Amniotic stem cell (primary cell): ENCODE data around the gene TPP2.

Experiments
- DNase-seq: peaks from one replicate; lab custom pipeline; 2025; lab: John Stamatoyannopoulos, UW

TPP2 gene

DNA sequence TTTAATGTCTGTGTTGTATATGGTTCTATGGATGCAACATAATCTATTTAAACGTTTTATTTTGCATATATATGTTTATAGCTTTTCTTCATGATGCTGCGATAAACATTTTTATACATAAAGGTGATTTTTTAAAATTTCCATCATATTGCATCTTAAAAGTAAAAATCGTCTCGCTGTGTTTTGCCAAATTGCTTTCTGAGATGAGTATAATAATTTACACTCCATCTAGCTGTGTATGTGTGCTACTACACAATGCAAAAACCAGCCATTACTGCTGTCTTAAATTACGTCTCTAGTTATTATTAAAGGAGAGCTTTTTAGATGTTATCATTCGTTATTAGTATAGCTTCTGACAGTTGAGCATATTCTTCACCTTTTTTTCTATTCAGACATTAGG lies 60.8 kb downstream of the TPP2 start:
- DNase-seq = no peak

DNA sequence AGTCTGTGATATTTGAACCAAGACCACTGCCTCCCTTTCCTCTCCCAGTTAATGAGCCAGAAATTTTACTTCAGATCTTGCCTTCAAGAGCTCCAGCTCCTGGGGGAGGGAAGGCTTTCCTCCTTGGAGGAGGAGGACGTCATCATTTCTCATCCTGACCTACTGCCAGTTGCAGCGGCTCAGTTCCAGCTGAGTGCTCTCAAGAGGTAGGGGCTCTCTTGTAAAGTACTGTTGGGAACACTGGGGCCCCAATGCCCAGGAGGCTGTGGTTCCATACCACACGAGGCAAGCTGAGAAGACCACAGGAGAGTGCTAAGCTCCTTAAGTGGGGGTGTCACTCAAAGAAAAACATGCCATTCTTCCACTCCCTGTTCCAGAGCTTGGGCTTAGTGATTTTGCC lies 61.9 kb downstream of the TPP2 start:
- no peak for DNase-seq

DNA sequence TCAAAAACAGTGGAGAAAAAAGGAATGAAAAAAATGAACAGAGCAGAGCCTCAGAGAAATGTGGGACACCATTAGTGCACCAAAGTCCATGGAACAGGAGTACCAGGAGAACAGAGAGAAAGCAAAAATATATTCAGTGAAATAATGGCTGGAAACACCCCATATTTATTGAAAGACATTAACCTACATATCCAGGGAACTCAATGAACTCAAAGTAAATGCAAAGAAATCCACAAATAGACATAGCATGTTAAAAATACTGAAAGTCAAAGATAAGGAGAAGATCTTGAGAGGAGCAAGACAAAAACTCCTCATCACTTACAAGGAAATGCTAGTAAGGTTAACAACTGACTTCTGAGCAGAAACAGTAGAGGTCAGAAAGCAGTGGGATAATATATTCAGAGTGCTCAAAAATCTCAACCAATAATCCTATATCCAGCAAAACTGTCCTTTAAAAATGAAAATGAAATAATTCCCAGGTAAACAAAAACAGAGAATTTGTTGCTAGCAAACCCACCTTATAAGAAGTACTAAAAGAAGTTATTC lies 62.5 kb downstream of the TPP2 start:
- DNase-seq = no peak

DNA sequence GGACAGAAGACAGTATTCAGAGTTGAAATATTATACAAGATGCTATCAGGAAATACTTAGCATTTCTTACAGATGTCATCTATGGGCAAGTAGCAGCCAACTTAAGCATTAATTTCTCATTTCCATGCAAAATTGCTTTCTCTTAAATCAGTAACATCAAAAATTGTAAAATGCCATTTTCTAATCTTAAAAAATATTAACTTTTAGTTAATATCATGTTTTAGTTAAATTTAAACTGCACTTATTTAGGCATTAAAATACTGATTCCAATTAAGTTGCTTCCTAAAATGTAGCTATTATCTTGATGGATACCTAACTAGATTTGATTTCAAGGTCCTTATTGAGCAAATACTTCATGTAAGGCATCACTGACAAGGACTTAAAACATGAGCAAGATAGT lies 70.2 kb downstream of the TPP2 start:
- DNase-seq = no peak

DNA sequence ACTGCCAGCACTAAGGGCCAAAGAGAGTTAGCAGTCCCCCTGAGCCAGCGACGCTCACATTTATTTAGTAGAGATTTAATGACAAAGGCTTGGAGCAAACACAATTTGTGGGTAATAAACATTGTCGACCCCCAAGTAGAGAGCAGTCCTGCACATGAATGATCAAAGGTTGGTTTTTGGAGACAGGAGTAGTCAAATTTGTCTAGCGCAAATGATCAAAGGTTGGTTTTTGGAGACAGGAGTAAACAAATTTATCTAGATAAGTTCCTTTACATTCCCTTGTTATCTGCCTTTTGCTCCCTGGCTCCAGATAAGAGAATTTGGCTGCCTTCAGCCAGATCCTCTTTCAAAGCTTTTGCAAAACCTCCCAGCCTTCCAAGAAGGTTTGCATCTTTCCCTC lies 71.1 kb downstream of the TPP2 start:
- DNase-seq = no peak

DNA sequence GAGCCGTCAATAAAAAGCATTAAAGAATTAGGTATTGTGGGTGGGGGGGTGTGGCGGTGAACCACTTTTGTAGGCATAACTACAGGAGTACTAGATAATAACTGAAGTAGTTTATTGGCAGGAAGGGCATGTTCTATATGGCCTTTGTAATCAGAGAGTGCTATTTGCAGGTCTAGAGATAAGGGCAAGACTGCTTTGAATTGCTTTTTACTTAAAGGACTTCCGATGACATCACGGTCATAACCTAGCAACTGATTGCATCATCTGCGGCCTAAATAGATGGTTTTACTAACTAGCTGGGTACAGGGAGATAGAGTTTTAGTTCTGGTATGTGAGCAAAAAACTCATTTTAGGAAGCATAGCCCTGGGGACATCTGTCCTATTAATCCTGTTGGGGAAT lies 73.3 kb downstream of the TPP2 start:
- no peak for DNase-seq

DNA sequence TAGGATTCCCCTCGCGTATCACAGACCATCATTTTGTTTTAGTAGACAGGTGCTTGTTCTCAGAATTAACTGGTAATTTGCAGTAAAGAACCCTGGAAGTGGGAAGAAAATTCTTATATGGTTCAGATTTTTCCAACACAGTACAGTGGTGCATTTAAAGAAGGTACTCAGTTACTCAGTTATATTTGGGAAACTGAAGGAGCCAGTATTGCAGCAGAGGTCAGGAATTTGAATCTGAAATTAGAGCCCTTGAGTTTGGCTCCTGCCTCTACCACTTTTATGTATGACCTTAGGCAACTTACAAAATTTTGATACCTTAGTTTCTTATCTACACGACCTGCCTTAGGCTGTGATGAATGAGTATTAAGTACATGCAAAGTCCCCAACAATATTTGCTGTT lies 78.3 kb downstream of the TPP2 start:
- no peak for DNase-seq

DNA sequence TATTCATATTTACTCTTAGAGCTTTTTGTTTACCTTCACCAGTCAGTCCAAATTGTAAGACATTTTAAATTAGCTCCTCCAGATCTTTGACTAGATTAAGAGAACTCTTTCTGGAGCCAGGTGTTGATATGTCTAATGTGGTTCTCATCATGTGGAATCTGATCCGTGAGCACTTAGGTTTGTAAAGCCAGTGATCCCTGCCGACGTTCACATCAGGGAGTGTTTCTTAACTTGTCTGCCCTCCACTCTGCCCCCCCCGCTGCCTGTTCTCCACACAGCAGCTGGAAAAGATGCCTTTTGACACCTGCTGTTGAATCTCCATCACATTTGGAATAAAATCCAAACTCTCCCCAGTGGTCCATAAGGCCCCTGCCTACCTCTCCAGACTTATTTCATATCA lies 80.3 kb downstream of the TPP2 start:
- DNase-seq = no peak

DNA sequence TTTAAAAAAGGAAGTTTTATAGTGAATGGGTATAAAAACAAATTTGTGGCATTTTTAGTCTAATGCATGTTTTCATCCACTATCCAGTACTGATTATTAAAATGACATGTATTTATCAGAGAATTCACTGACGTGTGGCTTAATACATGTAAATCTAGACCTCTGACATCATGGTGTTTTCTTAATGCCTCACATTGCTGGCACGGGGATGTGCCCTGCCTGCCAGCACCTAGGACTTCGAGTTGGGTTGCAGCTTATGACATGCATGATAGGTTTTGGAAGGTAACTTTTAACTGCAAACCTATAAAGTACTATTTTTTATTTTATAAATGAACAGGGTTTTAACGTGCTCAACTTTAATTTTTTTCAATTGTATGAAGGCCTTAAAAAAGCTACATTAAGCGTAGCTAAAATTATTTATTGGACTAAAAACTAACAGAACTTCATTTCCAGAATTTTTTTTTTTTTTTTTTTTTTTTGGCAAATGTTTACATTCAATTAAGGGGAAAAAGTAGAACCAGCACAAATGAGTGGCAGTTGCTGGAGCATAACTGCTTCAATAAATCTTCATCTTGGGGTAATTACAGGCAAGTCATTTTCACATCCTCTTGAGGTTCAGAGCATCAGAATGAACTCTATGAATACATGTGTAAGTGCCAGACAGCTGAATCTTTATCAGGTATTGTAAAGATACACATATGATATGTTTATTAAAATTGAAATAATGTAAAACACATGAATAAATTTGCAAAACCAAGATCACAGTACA lies 81.7 kb downstream of the TPP2 start:
- DNase-seq = no peak

DNA sequence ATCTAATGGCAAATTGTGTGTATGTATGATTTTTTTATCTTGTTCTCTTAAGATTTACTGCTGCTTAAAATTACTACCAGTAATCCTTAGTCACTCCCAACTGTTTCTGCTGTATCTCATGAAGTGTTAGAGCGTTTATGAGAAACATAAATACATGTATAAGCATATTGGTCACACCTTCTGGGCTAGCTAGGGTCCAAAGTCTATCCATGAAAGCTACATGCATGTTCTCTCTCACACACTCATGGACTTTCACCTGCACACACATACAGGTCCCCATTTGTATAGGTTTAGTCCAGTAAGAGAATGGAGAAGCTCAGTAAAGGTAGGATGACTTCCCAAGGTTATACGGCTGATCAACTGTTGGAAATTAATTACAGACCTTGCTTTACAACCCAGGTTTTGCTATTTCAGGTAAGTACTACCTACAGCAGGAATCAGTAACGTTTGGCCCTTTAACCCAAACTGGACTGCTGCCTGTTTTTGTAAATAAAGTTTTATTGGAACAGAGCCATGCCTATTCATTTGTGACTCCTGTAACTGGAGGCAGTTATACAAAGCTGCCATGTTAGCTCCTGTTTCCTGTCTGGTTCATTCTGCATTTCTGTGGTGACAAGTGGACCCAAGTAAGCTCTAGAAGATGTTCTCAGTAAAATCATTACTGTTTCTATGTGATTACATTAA lies 82.8 kb downstream of the TPP2 start:
- no peak for DNase-seq

DNA sequence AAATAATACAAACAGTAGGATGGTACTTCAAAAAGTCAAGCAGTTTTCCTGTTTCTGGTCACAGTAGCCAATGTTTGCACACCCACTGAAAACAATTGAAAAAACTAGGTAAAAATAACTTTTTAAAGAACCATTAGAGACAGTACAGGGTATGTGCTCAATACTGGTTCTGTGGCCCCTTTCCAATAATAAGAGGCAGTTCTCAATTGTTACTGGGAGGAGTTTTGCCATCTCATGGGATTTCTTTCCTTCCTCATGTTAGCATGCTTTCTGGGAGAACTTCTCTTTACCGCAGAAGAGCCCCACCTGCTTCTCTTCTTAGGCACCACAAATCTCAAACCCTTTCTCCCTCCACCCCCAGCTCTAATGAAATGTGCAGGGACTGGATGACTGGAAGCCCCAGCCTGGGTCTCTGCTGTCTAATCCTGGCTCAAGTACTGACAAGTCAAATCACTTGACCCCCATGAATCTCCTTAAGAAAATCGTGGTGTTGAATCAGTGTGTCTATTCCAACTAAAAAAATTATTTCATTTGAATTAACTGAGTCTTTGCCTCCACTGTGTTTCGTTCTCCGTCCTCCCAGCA lies 83.4 kb downstream of the TPP2 start:
- no peak for DNase-seq

DNA sequence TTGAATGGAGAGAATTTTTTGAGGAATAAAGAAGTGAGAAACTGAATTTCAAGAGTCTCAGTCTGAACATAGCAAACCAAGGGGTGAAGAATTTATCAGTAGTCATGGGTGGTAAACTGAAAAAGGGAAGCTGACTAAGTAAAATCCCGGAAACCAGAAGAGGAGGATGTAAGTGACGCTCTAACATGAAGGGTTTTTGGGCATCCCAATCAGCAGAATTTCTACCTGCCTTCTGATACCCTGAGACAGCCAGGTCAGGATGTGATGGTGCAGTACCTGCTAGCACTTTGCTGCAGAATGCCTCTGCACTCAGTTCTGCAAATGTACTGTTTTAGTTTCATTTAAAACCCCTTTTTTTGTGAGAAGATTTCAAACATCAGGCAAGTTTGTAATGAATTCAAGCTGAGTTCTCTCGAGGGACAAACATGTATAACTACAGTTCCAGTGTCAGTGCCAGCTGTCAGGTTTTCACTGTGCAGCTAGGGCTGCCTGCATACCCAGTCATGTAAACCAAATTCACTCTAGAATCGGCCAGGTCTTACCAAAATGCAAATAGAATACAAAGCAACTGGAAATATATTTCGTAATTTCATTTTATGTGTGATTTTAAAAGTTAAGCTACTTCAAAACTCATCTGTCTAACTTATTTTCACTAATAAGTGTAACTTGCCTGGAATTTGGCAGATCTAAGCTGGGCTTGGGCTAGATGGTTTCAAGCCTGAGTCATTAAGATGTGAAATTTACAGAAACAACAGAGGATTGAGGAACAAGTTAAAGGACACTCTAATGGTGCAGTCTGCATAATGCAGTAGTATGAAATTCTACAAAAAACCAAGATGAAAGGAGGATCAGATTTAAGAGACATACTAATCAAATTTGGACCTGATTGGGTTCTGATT lies 84.3 kb downstream of the TPP2 start:
- no peak for DNase-seq

DNA sequence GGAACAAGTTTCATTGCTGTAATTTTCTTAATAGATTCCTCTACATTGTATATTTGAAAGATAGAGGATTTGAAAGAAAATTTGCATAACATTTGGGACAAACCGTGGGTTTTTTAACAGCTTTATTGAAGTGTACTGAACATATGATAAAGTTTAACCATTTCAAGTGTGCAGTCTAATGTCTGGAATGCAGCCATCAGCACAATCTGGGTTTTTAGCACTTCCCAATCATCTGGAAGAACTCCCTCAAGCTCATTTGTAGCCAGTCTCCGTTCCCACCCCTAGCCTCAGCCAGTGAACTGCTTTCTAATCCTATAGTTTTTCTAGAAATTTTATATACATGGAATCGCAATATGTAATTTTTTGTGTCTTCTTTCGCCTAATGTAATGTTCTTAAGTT lies 85.4 kb downstream of the TPP2 start:
- no peak for DNase-seq

DNA sequence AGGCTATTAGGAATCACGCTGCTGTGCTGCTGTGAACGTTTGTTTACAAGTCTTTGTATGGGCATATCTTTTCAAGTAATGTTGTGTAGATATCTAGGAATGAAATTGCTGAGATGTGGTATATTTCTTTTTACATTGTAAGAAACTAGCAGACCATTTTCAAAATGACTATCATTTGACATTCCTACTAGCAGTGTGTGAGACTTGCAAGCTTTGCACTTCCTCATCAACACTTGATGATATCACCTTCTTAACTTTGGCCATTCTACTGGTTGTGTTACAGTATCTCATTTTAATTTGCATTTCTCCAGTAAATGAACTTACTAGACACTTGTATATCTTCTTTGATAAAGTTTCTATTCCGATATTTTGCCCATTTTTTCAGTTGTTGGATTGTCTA lies 85.9 kb downstream of the TPP2 start:
- no peak for DNase-seq

DNA sequence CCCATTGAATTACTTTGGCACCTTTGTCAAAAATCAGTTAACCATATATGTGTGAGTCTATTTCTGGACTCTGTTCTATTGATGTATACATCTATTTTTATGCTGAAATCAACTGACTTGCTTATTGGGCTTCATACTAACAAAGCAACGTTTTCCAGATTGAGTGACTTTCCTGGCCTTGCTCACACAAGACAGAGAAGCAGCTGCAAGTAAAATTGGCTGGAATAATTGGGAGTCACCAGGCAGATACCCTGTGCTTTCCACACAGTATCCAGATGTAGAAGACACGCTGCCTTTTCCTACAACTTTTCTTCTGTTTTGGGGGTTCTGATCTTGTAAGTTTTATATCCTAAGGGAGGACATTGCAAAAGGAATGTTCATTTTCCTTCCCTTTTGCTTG lies 86.9 kb downstream of the TPP2 start:
- no peak for DNase-seq

DNA sequence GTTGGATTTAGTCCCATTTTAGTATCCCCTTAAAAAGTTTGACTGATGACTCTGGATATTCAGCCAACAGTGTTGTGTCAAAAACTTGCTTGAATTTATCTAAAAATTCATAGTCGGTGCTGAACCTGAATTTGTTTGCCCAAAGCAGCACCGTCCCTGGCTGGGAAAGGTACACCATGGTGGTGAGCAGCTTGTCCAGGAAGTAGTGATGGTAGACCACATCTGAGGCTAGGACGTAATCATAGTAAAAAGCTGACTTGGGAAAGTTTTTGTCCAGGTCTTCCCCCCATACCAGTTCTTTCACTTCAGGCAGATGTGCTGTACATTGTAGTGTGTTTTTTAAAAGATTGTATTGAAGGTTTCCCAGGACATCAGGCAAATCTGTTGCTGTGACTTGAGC lies 89.2 kb downstream of the TPP2 start:
- no peak for DNase-seq

DNA sequence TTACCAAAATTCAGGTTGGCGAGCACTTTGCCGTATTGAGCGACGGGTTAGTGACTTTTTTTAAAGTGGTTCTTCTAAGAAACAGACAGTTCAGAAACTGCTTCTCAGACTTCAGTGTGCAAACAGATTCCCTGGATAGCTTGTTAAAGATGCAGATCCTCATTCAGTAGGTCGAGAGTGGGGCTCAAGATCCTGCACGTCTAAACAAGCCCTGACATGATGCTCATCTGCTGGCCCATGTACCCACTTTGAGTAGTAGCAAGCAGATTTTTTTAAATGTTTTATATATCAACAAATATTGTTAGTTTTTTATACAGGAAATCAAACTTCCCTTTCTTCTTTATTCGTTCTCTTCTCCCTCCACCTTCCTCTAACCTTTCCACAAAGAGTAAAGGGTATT lies 90.7 kb downstream of the TPP2 start:
- no peak for DNase-seq

DNA sequence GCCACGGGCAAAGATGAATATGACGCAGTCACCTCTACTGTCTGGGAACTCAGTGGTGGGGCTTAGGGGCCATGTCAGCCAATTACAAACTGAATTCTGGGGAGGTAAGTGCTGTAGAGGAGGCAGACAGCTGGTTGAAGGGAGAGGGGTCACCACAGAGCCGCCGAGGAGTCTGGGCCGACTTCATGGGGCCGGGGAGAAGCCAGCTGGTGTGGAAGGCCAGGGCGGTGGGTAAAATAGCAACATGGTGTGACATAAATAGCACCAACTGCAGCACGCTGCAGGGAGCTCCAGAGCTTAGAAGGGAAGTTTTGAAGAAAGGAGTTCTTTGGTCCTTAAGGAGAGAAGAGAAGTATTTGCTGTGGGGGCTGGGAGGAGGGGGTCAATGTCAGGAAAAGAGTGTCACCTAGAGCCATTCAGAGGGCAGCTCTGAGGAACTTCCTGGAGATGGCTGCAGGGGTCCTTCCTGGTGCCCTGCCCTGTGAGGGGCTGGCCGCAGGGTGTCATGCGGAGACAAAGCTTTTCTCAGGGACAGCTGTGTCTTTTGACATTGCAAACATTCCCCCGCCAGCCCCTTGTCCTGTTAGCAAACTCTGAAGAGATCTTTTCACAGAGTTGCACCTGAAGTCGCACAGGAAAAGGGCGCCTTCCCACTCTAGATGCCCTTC lies 91.7 kb downstream of the TPP2 start:
- no peak for DNase-seq

DNA sequence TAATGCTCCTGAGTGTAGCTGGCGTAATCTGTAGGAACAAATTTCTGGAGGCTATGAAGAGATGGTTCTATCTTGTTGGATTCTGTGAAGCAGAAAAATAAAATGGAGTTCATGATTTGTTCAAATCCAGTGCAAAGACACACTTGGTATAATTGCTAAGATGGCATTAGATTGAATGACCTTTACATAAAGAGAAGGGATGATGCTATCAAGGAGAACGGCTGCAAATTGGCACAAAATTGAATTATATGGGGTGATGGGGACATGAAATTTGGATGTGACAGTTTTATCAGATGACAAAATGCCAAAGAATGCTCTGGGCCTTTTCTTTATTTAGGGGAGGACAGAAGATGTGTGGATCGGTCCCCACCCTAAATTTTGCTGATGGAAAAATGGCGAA lies 94.1 kb downstream of the TPP2 start:
- no peak for DNase-seq

DNA sequence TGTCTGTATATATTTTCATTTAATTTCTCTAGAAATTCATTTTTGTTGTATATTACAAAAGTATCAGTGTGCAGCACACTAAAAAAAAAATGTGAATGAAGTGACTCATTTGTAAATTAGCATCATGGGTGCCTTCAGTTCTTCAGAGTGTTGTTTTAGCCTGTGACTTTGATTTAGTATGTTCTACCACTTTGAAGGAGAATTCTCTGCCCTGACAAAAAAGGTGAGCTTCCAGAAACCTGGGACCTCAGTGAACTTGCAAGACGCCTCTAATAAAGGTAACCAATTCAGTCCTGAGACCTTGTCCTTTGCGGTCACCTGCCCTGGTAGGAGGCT lies 95.7 kb downstream of the TPP2 start:
- no peak for DNase-seq

DNA sequence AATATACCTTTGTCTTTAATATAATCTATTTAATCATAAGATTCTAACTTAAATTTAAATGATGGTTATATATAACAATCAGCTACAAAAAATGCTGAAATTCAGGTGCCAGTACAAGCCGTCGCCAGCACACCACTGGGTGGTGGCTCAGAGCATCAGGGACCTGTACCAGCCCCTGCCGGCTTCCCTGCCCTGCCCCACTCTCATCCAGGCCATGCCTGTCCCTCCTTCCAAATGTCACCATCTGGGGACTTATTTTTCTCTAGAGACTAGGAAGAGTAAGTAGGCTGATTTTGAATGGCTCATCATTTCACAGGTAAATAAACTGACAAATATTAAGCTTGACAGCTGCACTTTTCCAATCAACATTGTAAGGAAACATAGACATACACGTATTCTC lies 96.5 kb downstream of the TPP2 start:
- DNase-seq = no peak

DNA sequence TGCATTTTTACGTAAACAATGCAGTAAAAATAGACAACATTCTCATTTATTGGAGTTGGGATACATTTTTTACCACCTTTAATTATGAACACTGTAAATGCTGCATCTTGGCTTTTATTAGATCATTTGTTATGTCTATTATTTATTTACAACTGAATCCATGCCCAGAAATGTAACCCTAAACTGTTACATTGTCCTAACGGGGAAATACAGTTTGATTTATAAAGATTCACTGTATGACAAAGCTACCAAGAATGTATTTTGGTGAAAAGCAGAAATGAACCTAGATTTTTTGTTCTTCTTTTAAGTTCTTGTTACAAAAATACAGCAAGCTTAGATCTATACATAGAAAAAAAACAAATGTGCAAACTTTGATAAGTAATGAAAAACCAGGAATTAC lies 97.0 kb downstream of the TPP2 start:
- no peak for DNase-seq
